Measurements from ENCODE around the gene KCNJ16. TPM values are rescaled to one million over a fixed set of nuclear protein-coding genes. Genes with fewer than 3 reads are reported as not detected.

Gene KCNJ16
- total RNA-seq, 1 experiment from 2014 or later = not detected

DNA sequence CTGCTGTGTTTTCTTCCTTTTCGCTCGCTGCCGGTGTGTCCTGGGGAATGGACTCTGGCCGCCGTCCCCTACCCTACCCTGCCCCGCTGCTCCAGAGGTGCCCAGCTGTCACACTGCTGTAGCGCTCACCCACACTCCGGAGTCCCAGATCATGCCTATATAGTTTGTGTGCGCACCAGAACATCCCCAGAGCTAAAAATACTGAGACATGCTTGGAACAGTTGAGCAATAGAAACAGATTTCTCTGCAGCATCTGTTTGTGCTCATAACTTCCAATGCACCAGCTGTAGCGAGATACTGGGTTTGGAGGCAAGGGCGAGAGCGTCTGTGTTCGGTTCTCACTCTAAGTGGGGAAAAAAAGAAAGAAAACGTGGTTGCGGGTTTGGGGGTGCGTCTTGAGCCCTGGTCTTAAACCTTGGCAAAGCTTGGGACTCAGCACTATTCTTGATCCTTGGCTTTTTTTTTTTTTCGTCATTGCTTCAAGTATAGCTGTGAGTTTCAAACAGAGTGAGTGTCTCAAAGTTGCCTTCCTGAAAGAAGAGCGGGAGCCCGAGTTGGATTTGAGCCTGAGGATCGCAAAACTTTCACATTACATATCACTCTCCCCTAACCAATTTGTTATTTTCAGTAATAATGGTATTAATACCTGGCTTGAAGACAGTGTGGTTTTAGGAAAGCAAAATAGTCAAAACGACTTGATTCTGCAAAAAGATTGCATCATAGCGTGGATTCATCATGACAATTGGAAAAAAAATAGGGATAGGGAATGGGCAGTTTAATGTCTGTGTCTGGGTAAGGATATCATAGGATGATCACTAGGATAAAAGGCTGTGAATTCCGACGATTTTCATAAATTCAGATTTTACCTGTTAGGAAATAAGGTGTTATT, 94.9 kb downstream of the KCNJ16 start:
- DNase-seq (ENCODE audit: low read depth) = peak; percentile 5

DNA sequence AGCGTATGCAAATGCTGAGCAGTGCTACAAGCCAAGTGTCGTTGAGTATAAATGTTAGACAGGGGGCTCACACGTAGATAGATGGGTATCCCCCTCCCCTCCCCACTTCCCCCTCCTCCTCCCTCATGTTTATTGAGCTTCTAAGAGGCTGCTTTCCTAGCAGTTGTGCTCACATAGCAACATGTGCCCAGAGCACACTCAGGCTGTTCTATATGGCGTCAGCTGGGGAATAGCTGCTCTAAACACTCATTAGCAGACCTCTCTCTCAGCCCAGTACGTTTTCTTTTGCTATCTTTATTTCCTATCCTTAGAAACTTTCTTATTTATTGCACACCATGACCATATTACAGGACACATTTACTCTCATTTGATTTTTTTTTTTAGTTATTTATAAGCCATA, 96.1 kb downstream of the KCNJ16 start:
- no peak for DNase-seq (ENCODE audit: low read depth)

DNA sequence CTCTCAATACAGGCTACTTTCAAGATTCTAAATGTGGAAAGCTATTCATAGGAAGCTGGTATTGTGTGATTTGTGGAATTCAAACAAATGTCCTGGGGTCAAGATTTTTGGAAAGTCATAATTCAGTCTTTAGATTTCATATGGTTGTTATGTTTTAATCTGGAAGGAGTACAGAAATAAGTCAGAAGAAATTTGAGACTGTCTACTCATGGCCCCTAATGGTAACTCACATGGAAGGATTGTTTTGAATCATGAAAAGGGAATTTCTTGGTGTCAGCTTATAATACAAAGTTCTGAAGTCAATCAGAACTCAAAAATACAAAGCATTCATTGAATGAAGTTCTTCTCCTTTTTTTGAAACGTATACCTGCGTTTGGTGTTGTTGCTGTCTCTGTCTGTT, 97.4 kb downstream of the KCNJ16 start:
- DNase-seq (ENCODE audit: low read depth) = no peak

DNA sequence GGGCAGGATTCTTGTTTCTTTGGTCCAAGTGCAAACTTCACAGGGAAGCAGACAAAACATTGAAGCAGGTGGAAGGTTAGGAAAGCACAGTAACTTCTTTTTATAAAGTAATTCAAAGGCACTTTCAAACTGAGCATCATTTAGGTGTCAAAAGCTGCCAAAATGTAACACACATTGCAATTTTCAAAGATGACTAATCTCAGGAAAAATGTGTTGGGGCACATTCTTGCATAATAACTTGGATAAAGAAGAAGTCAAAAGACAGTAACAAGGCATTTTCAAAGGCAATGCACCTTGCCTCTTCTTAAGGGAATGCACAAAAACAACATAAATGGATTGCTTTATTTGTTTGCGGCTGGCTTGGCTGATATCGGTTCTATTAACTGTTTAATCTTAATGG, 97.9 kb downstream of the KCNJ16 start:
- DNase-seq (ENCODE audit: low read depth) = no peak

DNA sequence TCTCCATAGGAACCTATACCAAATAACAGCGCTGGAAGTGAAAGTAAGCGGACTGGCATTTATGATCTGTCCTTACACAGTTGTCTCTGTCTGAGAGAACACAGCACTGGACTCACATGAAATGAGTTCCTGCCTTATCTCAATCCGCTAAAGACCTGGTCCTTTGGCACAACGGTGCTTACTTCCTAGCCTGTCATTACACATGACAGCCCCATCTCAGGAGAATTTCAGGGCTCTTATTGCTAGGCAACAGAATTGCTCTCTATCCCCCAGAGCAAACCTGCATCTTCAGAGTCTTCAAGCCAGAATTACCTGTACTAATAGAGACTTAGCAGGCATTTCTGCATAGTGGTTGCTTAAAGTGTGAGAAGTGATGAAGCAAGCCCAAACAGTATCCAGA, 98.7 kb downstream of the KCNJ16 start:
- no peak for DNase-seq (ENCODE audit: low read depth)

DNA sequence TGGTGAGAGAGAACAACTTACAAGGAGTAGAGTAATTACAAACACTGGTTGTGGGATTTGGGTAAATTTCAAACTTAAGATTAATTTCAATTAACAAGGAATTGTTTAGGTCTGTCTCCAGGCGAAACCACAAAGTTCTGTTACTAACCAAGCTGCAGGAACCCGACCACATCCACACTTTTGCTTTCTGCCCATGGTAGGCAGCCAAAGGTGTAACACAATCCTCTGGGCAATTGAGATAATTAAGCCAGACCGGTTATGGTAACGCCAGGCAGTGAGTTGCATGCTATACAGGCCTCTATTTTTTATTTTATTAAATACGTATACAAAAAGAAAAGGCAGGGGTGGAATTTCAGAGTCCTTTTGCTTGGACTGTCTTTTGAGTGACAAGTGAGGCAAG, 106.4 kb downstream of the KCNJ16 start:
- no peak for DNase-seq (ENCODE audit: low read depth)

DNA sequence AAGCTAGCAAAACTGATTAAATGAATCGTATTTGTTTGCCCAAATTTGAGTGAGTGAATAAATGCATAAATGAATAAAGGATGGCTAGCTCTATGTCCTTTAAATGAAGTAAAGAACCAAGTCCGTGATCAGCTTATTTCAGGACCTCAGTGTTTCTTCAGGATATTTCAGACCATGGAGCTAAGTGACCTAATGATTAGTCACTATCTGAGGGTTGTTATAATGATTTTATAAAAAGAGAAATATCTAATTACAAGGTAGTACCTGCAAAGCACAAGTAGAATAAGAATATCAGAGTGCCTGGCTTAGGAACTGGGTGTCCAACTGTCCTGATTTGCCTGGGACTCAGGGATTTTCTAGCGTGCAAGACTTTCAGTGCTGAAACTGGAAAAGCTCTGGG, 106.8 kb downstream of the KCNJ16 start:
- no peak for DNase-seq (ENCODE audit: low read depth)

DNA sequence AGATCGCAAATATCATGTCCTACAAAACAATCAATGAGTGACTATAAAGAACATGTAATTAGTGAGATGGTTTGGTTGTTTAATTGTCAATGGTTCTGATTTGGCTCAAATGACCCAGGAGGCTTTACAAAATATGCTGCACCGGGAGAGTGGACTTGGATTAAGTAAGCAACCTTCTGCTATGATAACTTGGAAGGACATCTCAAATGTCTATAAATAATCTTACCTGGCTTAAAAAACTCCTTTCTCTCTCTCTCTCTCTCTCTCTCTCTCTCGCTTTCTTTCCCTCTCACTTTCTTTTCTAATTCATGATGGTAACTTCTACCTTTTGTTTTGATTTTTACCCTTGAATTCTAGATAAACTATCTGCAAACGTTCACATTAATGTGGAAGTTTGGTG, 108.5 kb downstream of the KCNJ16 start:
- DNase-seq (ENCODE audit: low read depth) = no peak

DNA sequence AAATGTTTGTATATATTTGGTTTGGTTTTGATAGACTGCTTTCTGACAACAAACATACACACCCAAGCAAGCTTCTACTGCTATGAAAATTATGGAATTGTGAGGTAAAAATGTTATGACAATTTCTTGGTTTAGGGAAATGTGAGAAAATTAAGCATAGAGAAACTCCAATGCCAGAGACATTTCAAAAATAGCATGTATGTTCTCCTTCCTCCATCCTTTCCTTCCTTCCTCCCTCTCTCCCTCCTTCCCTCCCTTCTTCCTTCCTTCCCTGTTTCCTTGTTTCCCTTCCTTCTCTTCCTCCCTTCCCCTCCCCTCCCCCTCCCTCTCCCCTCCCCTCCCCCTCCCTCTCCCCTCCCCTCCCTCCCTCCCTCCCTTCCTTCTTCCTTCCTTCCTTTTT, 109.2 kb downstream of the KCNJ16 start:
- no peak for DNase-seq (ENCODE audit: low read depth)

DNA sequence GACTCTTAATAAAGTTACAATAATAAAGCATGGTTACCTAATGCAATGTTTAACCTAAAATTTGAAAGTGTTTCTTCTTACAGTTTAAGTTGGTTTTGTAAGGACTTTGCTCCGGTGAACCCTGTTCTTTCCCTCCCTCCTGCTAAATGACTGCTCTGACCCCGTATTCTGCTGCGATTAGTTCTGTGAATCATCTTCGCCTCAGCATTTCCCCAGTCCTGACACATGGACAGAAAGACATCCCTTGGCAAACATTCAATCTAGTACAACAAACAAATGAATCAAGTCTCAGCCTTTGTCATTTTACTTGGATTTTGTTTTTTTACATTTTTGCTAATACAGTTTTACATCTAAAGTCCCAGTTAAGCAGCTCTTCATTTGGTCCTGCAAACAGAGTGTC, 109.7 kb downstream of the KCNJ16 start:
- DNase-seq (ENCODE audit: low read depth) = peak; percentile 7

Other genes starting within 250 kb of the KCNJ16 start
- gene KCNJ2, start 94.3 kb downstream of the KCNJ16 start, total RNA-seq (2014; rRNA removed; shearing (Covaris generic)) = under 0.01 and 0.24 TPM in 2 replicates